Measurements from ENCODE around the gene RBM25.

- TF ChIP-seq POLR2A (IDR thresholded peaks at IDR 0.05): no peak
- TF ChIP-seq CTCF (IDR thresholded peaks at IDR 0.05): no peak
- no peak for TF ChIP-seq POLR2AphosphoS5 (IDR thresholded peaks at IDR 0.05)
- no peak for TF ChIP-seq EP300 (IDR thresholded peaks at IDR 0.05)
Observed at GRCh38 chr14:73125169-73125588, 66.8 kb downstream of the RBM25 start.

Data from upper lobe of left lung (tissue), 4 donors.